Measurements from ENCODE around the gene FAM110C.

The FAM110C gene

GRCh38 chr2:10222-10875, 36.0 kb downstream of the FAM110C start:
- ChIA-PET CTCF (interaction anchor here (1.7 kb wide), 1 partner anchor 132 kb away, joined by 8 read pairs; no protein-coding TSS in a partner anchor), POLR2A (no interaction called here)
- no peak for TF ChIP-seq ZNF529 (tag by site-specific recombination; IDR thresholded peaks at IDR 0.05; ENCODE audit: insufficient replicate concordance)
- TF ChIP-seq ZNF10 (tag by site-specific recombination; IDR thresholded peaks at IDR 0.05), result no peak
- no peak for TF ChIP-seq ZNF677 (tag by site-specific recombination; IDR thresholded peaks at IDR 0.05)
- TF ChIP-seq OVOL3 (tag by site-specific recombination; IDR thresholded peaks at IDR 0.05), result no peak
- no peak for TF ChIP-seq ZNF394 (tag by site-specific recombination; IDR thresholded peaks at IDR 0.05; ENCODE audit: borderline replicate concordance)
- no peak for TF ChIP-seq HIC1 (tag by site-specific recombination; IDR thresholded peaks at IDR 0.05)
- TF ChIP-seq ZNF610 (tag by site-specific recombination; IDR thresholded peaks at IDR 0.05; ENCODE audit: borderline replicate concordance), result no peak
- no peak for TF ChIP-seq ZNF555 (tag by site-specific recombination; conservative IDR thresholded peaks at IDR 0.05)
- no peak for TF ChIP-seq ZNF747 (tag by site-specific recombination; IDR thresholded peaks at IDR 0.05)
- no peak for TF ChIP-seq ZNF639 (tag by site-specific recombination; IDR thresholded peaks at IDR 0.05)
- H3K9me3 ChIP-seq (ENCODE audit: control insufficient read depth, insufficient read depth, low read depth, low read length), result no peaks in the 10 kb centered on the region
- H3K27ac ChIP-seq (ENCODE audit: extremely low read depth, low read depth, low read length), result no peak overlapping the region
- no peak overlapping the region for H3K4me3 ChIP-seq (ENCODE audit: low read depth, low read length)
- H3K4me1 ChIP-seq (ENCODE audit: control insufficient read depth, insufficient read depth, low read length), result no peaks in the 10 kb centered on the region
- no peaks in the 10 kb centered on the region for H3K36me3 ChIP-seq (ENCODE audit: control insufficient read depth in 2 of 2, insufficient read depth in 1 of 2, low read length in 2 of 2)
